ENCODE measurements around the gene SIX4. TPM values are rescaled to one million over a fixed set of nuclear protein-coding genes. Genes with fewer than 3 reads are reported as not detected.

SIX4 gene
- total RNA-seq, 1 experiment from 2014 or later, result 26.5 TPM

GRCh38 chr14:60662982-60663381 lies 61.2 kb downstream of the SIX4 start:
- no peak overlapping the region for H3K4me3 Mint-ChIP-seq
- WGBS (ENCODE audit: extremely low coverage, insufficient read length, low lambda C conversion rate), result no CpG with 5 or more reads among the region's 1 CpG

More at GRCh38 chr14:60662982-60663381, 61.2 kb downstream of the SIX4 start:
- no peak for DNase-seq
- H2AK5ac ChIP-seq (ENCODE audit: insufficient read length, low read length), result no peak overlapping the region
- no peak overlapping the region for H3K4ac ChIP-seq (ENCODE audit: low read depth, low read length)
- no peak overlapping the region for H3K27ac Mint-ChIP-seq
- no peak overlapping the region for H3K4me2 ChIP-seq (ENCODE audit: insufficient read depth, insufficient read length, low read length)
- no peaks in the 10 kb centered on the region for H3K79me2 ChIP-seq (ENCODE audit: insufficient read depth, low read length)
- H2AFZ ChIP-seq (ENCODE audit: low read length), result no peak overlapping the region
- no peak overlapping the region for H2BK20ac ChIP-seq (ENCODE audit: low read depth, low read length, poor library complexity, severe bottlenecking)
- no peak overlapping the region for H3K23ac ChIP-seq (ENCODE audit: insufficient read length, low read depth, low read length)
- no peak overlapping the region for H3K18ac ChIP-seq (ENCODE audit: insufficient read length, low read depth, low read length)
- H4K5ac ChIP-seq (ENCODE audit: insufficient read length, low read depth, low read length), result no peak overlapping the region
- H2BK12ac ChIP-seq (ENCODE audit: insufficient read length, low read depth, low read length), result no peak overlapping the region
- no peak overlapping the region for H2BK5ac ChIP-seq (ENCODE audit: insufficient read length, low read length)
- H2BK120ac ChIP-seq (ENCODE audit: low read depth, low read length, poor library complexity, severe bottlenecking), result no peak overlapping the region
- no peaks in the 10 kb centered on the region for H4K20me1 ChIP-seq (ENCODE audit: control insufficient read depth, insufficient read depth, insufficient read length)
- H3K9me3 ChIP-seq (ENCODE audit: control insufficient read depth, low read depth, low read length), result no peaks in the 10 kb centered on the region
- H3K4me1 Mint-ChIP-seq, result peaks cover 14 to 15% of the 10 kb centered on the region in 2 experiments
- no peaks in the 10 kb centered on the region for H3K79me1 ChIP-seq (ENCODE audit: insufficient read depth, low read depth, low read length, poor library complexity, severe bottlenecking)
- H4K91ac ChIP-seq (ENCODE audit: insufficient read length, low read depth, low read length), result no peak overlapping the region
- no peak overlapping the region for H3T11ph ChIP-seq (ENCODE audit: low read length)
- H3K56ac ChIP-seq (ENCODE audit: insufficient read length, low read depth, low read length), result no peak overlapping the region
- no peak overlapping the region for H2BK15ac ChIP-seq (ENCODE audit: low read depth, low read length)
- no peak overlapping the region for H3K9ac ChIP-seq (ENCODE audit: extremely low read depth, insufficient read length, low read length)
- no peak overlapping the region for H3K27ac ChIP-seq (ENCODE audit: insufficient read length, low read depth, low read length)
- H4K8ac ChIP-seq (replicated peaks; ENCODE audit: insufficient read length, low read depth, low read length), result no peak overlapping the region
- H3K27me3 ChIP-seq (ENCODE audit: insufficient read depth, low read length), result peaks cover 13% of the 10 kb centered on the region; the same call in 1 of the 2 replicates
- peaks cover 42% of the 10 kb centered on the region for H3K27me3 Mint-ChIP-seq (ENCODE audit: low read depth)
- TF ChIP-seq CTCF (conservative IDR thresholded peaks at IDR 0.05), result no peak
- H3K23me2 ChIP-seq (ENCODE audit: insufficient read length, low read depth, low read length, poor library complexity, severe bottlenecking), result peaks cover under 1% of the 10 kb centered on the region
- H3K36me3 Mint-ChIP-seq (ENCODE audit: insufficient read depth in 1 of 3, low read depth in 3 of 3), result no peaks in the 10 kb centered on the region; a peak in 1 of 7 replicates
- H3K9me3 Mint-ChIP-seq, result no peaks in the 10 kb centered on the region; a peak in 1 of 5 replicates
- no peak overlapping the region for H3K14ac ChIP-seq (ENCODE audit: insufficient read depth, low read length)
- H3K4me1 ChIP-seq (ENCODE audit: insufficient read depth, low read length), result peaks cover 8% of the 10 kb centered on the region
